Transverse colon (tissue), 4 donors: ENCODE data around the gene CD3G.

Experiments used
- EP300 ChIP-seq: sonication (generic); formaldehyde crosslinking; IDR thresholded peaks from one replicate; pipeline ENCODE4 v1.6.1; 2017; ENCODE audit warnings: antibody characterized with exemption, low read depth
- POLR2A ChIP-seq: fragments of 450-650 bp; IDR thresholded peaks from one replicate; pipeline ENCODE4 v1.6.1; 2016; ENCODE audit warnings: antibody characterized with exemption, mild to moderate bottlenecking, moderate library complexity
- POLR2AphosphoS5 ChIP-seq, 3 donors: sonication (generic); formaldehyde crosslinking; IDR thresholded peaks; one replicate each; pipeline ENCODE4 v1.6.1; 2016; ENCODE audit warnings: antibody characterized with exemption in 3 of 3
- TF ChIP-seq, protein P1 (sequence below), 5 experiments: fragments of 200-600 bp in 3 of 5; fragments of 450-650 bp in 2 of 5; sonication (generic) in 3 of 5; IDR thresholded peaks; 1 replicate in 2 of 5; 2 replicates in 3 of 5; pipeline ENCODE4 v1.5.1; 2016 to 2017; ENCODE audit warnings: antibody characterized with exemption in 5 of 5, inconsistent platforms in 3 of 5, mild to moderate bottlenecking in 2 of 5, moderate library complexity in 1 of 5

DNA sequence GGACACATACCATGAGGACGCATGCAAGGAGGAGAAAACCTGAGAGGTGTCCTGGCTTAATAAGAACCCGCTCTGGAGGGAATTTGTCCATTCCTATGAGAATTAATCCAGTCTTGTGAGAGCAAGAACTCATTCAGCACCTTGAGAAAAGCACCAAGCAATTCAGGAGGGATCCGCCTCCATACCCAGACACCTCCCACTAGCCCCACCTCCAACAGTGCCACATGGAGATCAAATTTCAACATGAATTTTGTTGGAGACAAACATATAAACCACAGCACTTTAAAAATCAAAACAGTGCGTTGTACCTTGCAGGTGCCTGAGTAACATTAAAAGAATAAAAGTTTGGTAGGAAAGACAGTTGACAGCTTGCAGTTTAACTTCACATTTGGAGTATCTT lies 26.6 kb downstream of the CD3G start:
- TF ChIP-seq POLR2A, result no peak
- TF ChIP-seq EP300, result no peak
- TF ChIP-seq, protein P1, sequence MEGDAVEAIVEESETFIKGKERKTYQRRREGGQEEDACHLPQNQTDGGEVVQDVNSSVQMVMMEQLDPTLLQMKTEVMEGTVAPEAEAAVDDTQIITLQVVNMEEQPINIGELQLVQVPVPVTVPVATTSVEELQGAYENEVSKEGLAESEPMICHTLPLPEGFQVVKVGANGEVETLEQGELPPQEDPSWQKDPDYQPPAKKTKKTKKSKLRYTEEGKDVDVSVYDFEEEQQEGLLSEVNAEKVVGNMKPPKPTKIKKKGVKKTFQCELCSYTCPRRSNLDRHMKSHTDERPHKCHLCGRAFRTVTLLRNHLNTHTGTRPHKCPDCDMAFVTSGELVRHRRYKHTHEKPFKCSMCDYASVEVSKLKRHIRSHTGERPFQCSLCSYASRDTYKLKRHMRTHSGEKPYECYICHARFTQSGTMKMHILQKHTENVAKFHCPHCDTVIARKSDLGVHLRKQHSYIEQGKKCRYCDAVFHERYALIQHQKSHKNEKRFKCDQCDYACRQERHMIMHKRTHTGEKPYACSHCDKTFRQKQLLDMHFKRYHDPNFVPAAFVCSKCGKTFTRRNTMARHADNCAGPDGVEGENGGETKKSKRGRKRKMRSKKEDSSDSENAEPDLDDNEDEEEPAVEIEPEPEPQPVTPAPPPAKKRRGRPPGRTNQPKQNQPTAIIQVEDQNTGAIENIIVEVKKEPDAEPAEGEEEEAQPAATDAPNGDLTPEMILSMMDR (IDR thresholded peaks at IDR 0.05), result no peak
- TF ChIP-seq POLR2AphosphoS5 (IDR thresholded peaks at IDR 0.05), result no peak
